NCI-H82 treated with DMSO at 0.1 percent for 48 hours (cell line): ENCODE measurements around the gene PGAP1.
"Not testable (repeated sequence)": the region's sequence is repeated elsewhere in the genome, so short reads cannot be mapped to it uniquely, and the experiment has no call there.

Source experiments
- DNase-seq: peaks from one replicate; lab custom pipeline; 2025; ENCODE audit not compliant: unreplicated experiment; lab: John Stamatoyannopoulos, UW

The PGAP1 gene

GRCh38 chr2:196951973-196952372 is 25.5 kb upstream of the PGAP1 start:
- no peak for DNase-seq

- no peak for DNase-seq
Measured at GRCh38 chr2:196949116-196949515, 22.6 kb upstream of the PGAP1 start.

- DNase-seq = no peak
Measured at GRCh38 chr2:196944570-196944969, 18.1 kb upstream of the PGAP1 start.

GRCh38 chr2:196941398-196942078 is 15.0 kb upstream of the PGAP1 start:
- no peak for DNase-seq

- no peak for DNase-seq
Measured at GRCh38 chr2:196939371-196939770, 12.9 kb upstream of the PGAP1 start.

- no peak for DNase-seq
Measured at GRCh38 chr2:196935432-196935831, 8.9 kb upstream of the PGAP1 start.

- no peak for DNase-seq
Measured at GRCh38 chr2:196934672-196935071, 8.2 kb upstream of the PGAP1 start.

- DNase-seq = no peak
Measured at GRCh38 chr2:196931555-196931954, 5.0 kb upstream of the PGAP1 start.

- DNase-seq = no peak
Measured at GRCh38 chr2:196927376-196928225, 1.1 kb upstream of the PGAP1 start.

GRCh38 chr2:196925768-196926561 is 542 bp downstream of the PGAP1 start:
- peak; percentile 37 for DNase-seq

GRCh38 chr2:196925051-196925767 is 1.3 kb downstream of the PGAP1 start:
- DNase-seq = peak; percentile 32

GRCh38 chr2:196924051-196924450 is 2.5 kb downstream of the PGAP1 start:
- DNase-seq = no peak

GRCh38 chr2:196918927-196919326 is 7.6 kb downstream of the PGAP1 start:
- no peak for DNase-seq

- DNase-seq = no peak
Measured at GRCh38 chr2:196917802-196918201, 8.7 kb downstream of the PGAP1 start.

GRCh38 chr2:196915507-196916189 is 10.9 kb downstream of the PGAP1 start:
- DNase-seq = no peak

- DNase-seq = no peak
Measured at GRCh38 chr2:196914867-196915460, 11.5 kb downstream of the PGAP1 start.

GRCh38 chr2:196913691-196914090 is 12.8 kb downstream of the PGAP1 start:
- no peak for DNase-seq

- DNase-seq = not testable (repeated sequence)
Measured at GRCh38 chr2:196905365-196905764, 21.1 kb downstream of the PGAP1 start.

GRCh38 chr2:196902828-196903227 is 23.7 kb downstream of the PGAP1 start:
- DNase-seq = no peak

GRCh38 chr2:196900843-196901242 is 25.7 kb downstream of the PGAP1 start:
- DNase-seq = no peak
